Measurements from ENCODE around the gene TRAF5.

The TRAF5 gene

DNA sequence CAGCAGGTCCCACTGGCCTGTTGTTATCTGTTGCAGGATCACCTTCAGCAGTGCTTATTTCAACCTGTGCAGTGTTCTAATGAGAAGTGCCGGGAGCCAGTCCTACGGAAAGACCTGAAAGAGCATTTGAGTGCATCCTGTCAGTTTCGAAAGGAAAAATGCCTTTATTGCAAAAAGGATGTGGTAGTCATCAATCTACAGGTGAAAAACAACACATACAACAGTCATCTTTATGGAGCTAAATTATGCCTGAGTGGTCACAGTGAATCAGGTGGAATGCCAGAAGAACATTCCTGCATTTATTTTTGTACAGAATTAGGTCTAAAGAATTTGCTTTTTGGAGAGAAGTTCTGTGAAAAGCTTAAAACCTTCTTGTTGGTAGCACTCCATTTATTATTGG, 33.2 kb downstream of the TRAF5 start:
- POLR2A ChIA-PET = no interaction called here
- CTCF ChIA-PET = no interaction called here
- no peak for DNase-seq (ENCODE audit: extremely low spot score)
- TF ChIP-seq ARNT (IDR thresholded peaks at IDR 0.05) (no peak), HDGF (IDR thresholded peaks at IDR 0.05; ENCODE audit: borderline replicate concordance) (no peak), L3MBTL2 (conservative IDR thresholded peaks at IDR 0.05) (no peak), CTBP1 (IDR thresholded peaks at IDR 0.05; ENCODE audit: borderline replicate concordance) (no peak)
- TF ChIP-seq, protein P1, sequence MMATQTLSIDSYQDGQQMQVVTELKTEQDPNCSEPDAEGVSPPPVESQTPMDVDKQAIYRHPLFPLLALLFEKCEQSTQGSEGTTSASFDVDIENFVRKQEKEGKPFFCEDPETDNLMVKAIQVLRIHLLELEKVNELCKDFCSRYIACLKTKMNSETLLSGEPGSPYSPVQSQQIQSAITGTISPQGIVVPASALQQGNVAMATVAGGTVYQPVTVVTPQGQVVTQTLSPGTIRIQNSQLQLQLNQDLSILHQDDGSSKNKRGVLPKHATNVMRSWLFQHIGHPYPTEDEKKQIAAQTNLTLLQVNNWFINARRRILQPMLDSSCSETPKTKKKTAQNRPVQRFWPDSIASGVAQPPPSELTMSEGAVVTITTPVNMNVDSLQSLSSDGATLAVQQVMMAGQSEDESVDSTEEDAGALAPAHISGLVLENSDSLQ (IDR thresholded peaks at IDR 0.05) = no peak

DNA sequence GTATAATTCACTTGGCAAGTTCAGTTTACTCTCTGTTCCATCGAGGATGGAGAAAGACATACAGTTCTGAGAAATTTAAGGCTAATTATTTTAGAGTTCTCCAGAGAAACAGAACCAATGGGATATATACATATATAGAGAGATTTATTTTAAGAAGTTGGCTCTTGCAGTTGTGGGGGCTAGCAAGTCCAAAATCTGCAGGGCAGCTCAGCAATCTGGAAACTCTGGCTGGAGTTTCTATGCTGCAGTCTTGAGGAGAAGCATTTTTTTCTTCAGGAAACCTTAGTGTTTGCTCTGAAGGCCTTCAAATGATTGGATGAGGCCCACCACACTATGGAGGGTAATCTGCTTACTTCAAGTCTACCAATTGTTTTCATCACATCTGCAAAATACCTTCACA, 34.6 kb downstream of the TRAF5 start:
- POLR2A ChIA-PET = no interaction called here
- CTCF ChIA-PET = no interaction called here

GRCh38 chr1:211369640-211370039, 43.0 kb downstream of the TRAF5 start:
- TF ChIP-seq TARDBP (IDR thresholded peaks at IDR 0.05) (no peak), SP1 (IDR thresholded peaks at IDR 0.05) (no peak)
- POLR2A ChIA-PET = no interaction called here
- CTCF ChIA-PET = interaction anchor here (0.7 kb wide), 1 partner anchor 106 kb away, joined by 3 read pairs; no protein-coding TSS in a partner anchor
- DNase-seq (ENCODE audit: extremely low spot score) = no peak

More for the DNA sequence above, 34.6 kb downstream of the TRAF5 start:
- TF ChIP-seq FOXK2 (IDR thresholded peaks at IDR 0.05) (no peak), NFRKB (IDR thresholded peaks at IDR 0.05) (no peak), CTBP1 (IDR thresholded peaks at IDR 0.05; ENCODE audit: borderline replicate concordance) (no peak), TARDBP (IDR thresholded peaks at IDR 0.05) (no peak), BHLHE40 (IDR thresholded peaks at IDR 0.05; ENCODE audit: borderline replicate concordance) (no peak), ARNT (IDR thresholded peaks at IDR 0.05) (no peak), SUZ12 (IDR thresholded peaks at IDR 0.05) (no peak), LEF1 (IDR thresholded peaks at IDR 0.05; ENCODE audit: borderline replicate concordance) (no peak), ZNF384 (IDR thresholded peaks at IDR 0.05) (no peak), ELF4 (IDR thresholded peaks at IDR 0.05) (no peak), HDGF (IDR thresholded peaks at IDR 0.05; ENCODE audit: borderline replicate concordance) (no peak), SP1 (IDR thresholded peaks at IDR 0.05) (no peak), FOXA1 (IDR thresholded peaks at IDR 0.05) (no peak)
- TF ChIP-seq, protein P1 (IDR thresholded peaks at IDR 0.05) = no peak
- DNase-seq (ENCODE audit: extremely low spot score) = no peak

GRCh38 chr1:211370669-211371068, 44.0 kb downstream of the TRAF5 start:
- ChIA-PET CTCF (no interaction called here), POLR2A (no interaction called here)
- no peak for DNase-seq (ENCODE audit: extremely low spot score)
- TF ChIP-seq FOXM1 (IDR thresholded peaks at IDR 0.05; ENCODE audit: borderline replicate concordance) = no peak
- no peak for TF ChIP-seq BHLHE40 (IDR thresholded peaks at IDR 0.05; ENCODE audit: borderline replicate concordance)
- TF ChIP-seq ZNF384 (IDR thresholded peaks at IDR 0.05) = no peak
- TF ChIP-seq ELF4 (IDR thresholded peaks at IDR 0.05) = no peak

GRCh38 chr1:211371406-211372105, 44.9 kb downstream of the TRAF5 start:
- ChIA-PET POLR2A (no interaction called here), CTCF (no interaction called here)
- no peak for DNase-seq (ENCODE audit: extremely low spot score)
- TF ChIP-seq, protein P1 (IDR thresholded peaks at IDR 0.05) = no peak
- TF ChIP-seq CTBP1 (IDR thresholded peaks at IDR 0.05; ENCODE audit: borderline replicate concordance) = no peak
- no peak for TF ChIP-seq NFRKB (IDR thresholded peaks at IDR 0.05)
- TF ChIP-seq FOXK2 (IDR thresholded peaks at IDR 0.05) = no peak
- no peak for TF ChIP-seq FOXA1 (IDR thresholded peaks at IDR 0.05)
- no peak for TF ChIP-seq BHLHE40 (IDR thresholded peaks at IDR 0.05; ENCODE audit: borderline replicate concordance)
- TF ChIP-seq SP1 (IDR thresholded peaks at IDR 0.05) = no peak
- TF ChIP-seq FOXM1 (IDR thresholded peaks at IDR 0.05; ENCODE audit: borderline replicate concordance) = no peak
- TF ChIP-seq LEF1 (IDR thresholded peaks at IDR 0.05; ENCODE audit: borderline replicate concordance) = no peak
- TF ChIP-seq TARDBP (IDR thresholded peaks at IDR 0.05) = no peak
- TF ChIP-seq SUZ12 (IDR thresholded peaks at IDR 0.05) = no peak
- no peak for TF ChIP-seq ARNT (IDR thresholded peaks at IDR 0.05)

GRCh38 chr1:211372463-211372862, 45.8 kb downstream of the TRAF5 start:
- TF ChIP-seq FOXK2 (IDR thresholded peaks at IDR 0.05) (no peak), ELF4 (IDR thresholded peaks at IDR 0.05) (no peak), ARNT (IDR thresholded peaks at IDR 0.05) (no peak), NFRKB (IDR thresholded peaks at IDR 0.05) (no peak), TARDBP (IDR thresholded peaks at IDR 0.05) (no peak)
- TF ChIP-seq, protein P1 (IDR thresholded peaks at IDR 0.05) = no peak
- no peak for DNase-seq (ENCODE audit: extremely low spot score)
- ChIA-PET POLR2A (no interaction called here), CTCF (no interaction called here)

All from HEK293T (cell line).